ENCODE data around the gene AKR1B1.
"Not testable (repeated sequence)": the region's sequence is repeated elsewhere in the genome, so short reads cannot be mapped to it uniquely, and the experiment has no call there.

Gene AKR1B1
- 28.6 to 63.3 (median 54.0) reads per million in 3 experiments for total RNA-seq

GRCh38 chr7:134458806-134459698, at the start of gene AKR1B1:
Gene AKR1B1 (minus strand): TSS chr7:134459100. CDS start chr7:134459062, 38 bp downstream.
- DNase-seq: peak; percentile 83

DNA sequence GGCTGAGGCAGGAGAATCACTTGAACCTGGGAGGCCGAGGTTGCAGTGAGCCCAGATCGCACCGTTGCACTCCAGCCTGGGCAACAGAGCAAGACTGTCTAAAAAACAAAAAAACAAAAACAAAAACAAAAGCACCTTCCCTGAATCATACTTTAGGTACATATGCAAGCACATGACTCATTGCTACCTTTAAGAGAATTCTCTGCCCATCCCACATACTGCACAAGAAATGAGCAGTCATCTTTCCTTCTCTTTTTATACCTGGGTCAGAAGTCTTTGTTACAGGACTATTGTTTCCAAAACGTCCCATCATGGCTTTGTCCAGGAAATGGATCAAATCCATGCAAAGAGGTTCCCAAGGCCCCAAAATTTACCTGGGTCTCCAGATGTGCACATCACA, 47.0 kb upstream of the AKR1B1 start:
- no peak for DNase-seq

GRCh38 chr7:134504660-134505164, 45.8 kb upstream of the AKR1B1 start:
- no peak for DNase-seq

DNA sequence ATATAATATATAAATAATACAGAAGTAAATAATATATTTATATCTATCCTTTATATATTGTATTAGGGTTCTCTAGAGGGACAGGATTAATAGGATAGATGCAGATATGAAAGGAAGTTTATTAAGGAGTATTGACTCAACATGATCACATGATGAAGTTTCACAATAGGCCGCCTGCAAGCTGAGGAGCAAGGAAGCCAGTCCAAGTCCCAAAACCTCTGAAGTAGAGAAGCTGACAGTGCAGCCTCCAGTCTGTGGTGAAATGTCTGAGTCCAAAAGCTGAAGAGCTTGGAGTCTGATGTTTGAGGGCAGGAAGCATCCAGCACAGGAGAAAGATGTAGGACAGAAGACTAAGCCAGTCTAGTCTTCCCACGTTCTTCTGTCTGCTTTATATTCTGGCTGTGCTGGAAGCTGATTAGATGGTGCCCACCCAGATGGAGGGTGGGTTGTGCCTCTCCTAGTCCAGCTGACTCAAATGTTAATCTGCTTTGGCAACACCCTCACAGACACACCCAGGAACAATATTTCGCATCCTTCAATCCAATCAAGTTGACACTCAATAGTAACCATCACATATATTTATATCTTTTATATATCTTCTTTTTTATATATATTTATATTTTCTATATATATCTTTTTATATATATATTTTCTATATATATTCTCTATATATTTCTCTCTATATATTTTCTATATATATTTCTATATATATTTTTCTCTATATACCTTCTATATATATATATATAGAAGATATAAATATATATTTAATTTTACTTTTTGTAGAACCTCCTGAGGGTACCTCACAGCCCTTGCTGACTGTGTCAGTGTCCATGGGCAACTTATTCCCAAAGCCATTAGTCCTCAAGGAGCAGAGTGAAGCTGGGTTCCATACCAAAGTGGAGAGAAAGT, 43.8 kb upstream of the AKR1B1 start:
- no peak for DNase-seq

GRCh38 chr7:134500982-134501381, 42.1 kb upstream of the AKR1B1 start:
- DNase-seq: no peak

- DNase-seq: no peak
These were observed 41.5 kb upstream of the AKR1B1 start for GRCh38 chr7:134500406-134500805.

DNA sequence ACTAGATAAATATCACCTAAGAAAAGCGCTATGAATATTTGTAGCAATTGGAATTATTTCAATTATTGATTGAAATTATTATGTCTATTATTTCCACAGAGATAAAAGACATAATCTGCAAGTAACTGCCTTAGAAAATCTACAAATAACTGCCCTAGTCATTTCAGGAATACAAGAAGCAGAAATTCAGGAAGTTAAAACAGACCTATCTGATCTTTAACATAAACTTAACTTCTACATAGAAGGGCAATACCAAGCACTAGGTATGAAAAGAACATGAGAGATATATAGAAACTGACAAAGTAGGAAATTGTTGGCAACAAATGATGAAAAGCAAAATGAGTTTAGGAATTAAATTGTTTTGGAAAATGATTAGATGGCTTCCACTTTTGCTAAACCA, 36.6 kb upstream of the AKR1B1 start:
- no peak for DNase-seq

DNA sequence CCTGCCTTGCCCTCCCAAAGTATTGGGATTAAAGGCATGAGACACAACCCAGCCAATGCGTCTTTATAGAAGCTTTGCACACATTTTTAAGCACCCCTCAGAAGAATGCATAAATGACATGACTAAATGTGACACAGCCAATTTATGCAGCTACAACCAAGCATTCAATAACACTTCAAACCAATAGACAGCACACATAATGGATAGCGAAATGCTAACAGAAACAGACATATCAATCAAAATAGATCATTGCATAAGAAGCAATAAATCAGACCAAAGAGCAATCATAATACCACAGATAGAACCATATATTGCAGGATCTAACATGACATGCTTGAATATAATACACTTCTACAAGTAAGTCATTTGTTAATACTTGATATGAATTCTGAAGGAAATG, 34.2 kb upstream of the AKR1B1 start:
- no peak for DNase-seq

DNA sequence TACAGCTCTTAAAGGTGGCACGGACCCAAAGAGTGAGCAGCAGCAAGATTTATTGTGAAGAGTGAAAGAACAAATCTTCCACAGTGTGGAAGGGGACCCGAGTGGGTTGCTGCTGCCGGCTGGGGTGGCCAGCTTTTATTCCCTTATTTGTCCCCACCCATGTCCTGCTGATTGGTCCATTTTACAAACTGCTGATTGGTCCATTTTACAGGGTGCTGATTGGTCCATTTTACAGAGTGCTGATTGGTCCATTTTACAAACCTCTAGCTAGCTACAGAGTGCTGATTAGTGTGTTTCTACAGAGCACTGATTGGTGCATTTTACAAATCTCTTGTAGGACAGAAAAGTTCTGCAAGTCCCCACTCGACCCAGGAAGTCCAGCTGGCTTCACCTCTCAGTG, 28.8 kb upstream of the AKR1B1 start:
- not testable (repeated sequence) for DNase-seq

DNA sequence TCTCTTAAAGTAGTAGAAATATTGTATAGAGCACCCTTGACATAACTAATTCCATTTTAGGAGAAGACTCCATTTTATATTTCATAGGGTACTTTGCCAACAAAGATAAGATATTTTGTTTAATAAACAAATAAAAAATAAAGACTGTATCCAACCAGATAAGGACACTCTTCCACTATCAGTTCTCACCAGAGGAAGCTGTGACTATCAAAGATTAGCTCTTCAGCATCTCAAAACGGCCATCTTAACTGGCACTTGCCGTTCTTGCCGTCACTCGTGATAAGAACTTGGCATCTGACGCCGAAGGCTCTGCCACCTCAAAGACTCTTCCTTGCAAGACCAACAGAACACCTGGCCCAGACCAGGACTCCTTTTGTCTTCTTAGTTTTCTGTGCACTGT, 26.3 kb upstream of the AKR1B1 start:
- no peak for DNase-seq

GRCh38 chr7:134483296-134483695, 24.4 kb upstream of the AKR1B1 start:
- no peak for DNase-seq

- DNase-seq: no peak
These were observed 24.0 kb upstream of the AKR1B1 start for GRCh38 chr7:134482858-134483257.

- no peak for DNase-seq
These were observed 22.3 kb upstream of the AKR1B1 start for GRCh38 chr7:134481167-134481566.

GRCh38 chr7:134480730-134481129, 21.8 kb upstream of the AKR1B1 start:
- DNase-seq: no peak

GRCh38 chr7:134480202-134480601, 21.3 kb upstream of the AKR1B1 start:
- DNase-seq: no peak

GRCh38 chr7:134478707-134479106, 19.8 kb upstream of the AKR1B1 start:
- DNase-seq: no peak

- no peak for DNase-seq
These were observed 19.1 kb upstream of the AKR1B1 start for GRCh38 chr7:134477954-134478353.

DNA sequence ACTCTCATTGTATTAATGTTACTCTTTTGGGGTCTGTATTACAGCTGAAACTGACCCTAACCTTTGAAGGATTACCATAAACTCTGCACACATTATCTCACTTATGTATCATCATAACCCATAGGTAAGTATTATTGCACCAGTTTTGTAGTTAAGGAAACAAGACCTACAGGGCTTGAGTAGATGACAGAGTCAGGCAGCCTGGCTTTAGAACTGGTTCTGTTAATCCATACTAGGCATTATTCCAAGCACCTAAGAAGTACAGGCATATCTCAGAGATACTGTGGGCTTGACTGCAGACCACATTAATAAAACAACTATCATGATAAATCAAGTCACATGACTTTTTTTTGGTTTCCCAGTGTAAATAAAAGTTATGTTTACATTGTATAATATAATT, 17.1 kb upstream of the AKR1B1 start:
- DNase-seq: no peak

DNA sequence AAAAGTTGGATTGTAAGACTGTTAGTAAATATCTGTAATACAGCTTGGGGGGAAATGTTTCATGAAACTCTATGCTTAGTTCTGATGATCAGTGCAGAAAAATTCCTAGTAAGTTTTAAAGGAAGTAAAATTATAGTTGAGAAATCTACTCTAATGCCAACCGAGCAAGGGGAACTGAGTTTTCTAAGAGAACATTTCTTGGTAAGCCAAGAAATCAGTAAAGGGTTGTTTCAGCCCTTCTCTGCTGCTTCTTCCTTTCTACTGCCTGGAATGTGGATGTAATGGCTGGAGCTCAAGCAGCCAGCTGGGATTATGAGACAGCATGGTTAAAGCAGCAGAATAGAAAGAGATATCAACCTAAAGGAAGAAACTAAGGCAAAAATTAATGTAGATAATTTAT, 15.9 kb upstream of the AKR1B1 start:
- no peak for DNase-seq

DNA sequence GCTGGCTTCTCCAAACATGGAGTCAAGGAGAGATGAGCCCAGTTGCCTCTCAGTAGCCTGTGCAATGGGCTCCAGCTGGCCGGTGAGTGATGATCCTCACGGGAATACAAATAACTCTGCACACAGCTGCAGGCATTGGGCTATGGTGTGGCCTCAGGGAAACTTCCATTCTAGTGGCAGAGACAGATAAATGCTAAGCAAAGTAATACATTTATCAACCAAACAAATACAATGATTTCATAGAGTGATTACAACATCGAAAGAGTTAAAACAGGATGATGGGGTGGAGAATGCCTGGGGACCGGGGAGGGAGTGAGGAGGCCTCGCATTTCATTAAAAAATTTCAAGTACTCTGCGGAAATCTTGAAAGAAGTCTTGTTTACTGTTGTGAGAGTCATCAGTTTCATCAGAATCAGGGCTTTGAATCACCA, 15.0 kb upstream of the AKR1B1 start:
- no peak for DNase-seq

DNA sequence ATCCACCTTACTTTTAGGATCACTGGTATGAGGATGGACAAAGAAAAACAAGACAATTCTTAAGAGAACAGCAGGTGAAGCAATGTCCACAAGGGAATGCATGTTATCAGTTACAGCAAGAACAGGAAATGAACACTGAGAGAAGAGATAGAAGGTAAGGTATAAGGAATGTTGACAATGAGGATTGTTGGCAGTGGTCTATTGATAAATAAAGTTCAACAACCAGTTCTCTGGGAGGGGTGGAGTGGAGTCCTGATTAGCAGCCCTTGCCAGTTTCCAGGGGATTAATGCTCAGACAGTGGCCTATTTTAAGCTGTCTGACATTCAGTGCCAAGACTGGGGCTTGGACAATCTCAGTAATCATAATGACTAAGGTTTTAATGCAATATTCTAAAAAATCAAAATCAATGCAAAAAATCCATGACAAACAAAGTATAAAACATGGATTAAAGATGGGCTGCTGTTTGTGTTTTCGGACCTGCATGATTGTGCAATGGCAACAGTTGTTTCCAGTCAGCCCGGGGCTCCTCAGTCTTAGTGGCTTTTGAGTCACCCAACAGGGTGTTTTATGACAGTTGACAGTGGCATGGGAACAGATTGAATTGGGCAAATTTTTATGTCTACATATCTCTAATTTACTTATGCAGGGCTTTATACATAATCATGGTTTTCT, 13.8 kb upstream of the AKR1B1 start:
- no peak for DNase-seq

- no peak for DNase-seq
These were observed 12.0 kb upstream of the AKR1B1 start for GRCh38 chr7:134470864-134471263.

- DNase-seq: no peak
These were observed 10.7 kb upstream of the AKR1B1 start for GRCh38 chr7:134469622-134470021.

All from central memory CD4-positive, alpha-beta T cell (primary cell).